ENCODE measurements around the gene GRID1.
"Not testable (repeated sequence)": the region's sequence is repeated elsewhere in the genome, so short reads cannot be mapped to it uniquely, and the experiment has no call there.

Gene GRID1

GRCh38 chr10:85868627-85869499, 497.7 kb downstream of the GRID1 start:
- no peak for DNase-seq (ENCODE audit: low read depth)

GRCh38 chr10:85864868-85865526, 501.6 kb downstream of the GRID1 start:
- DNase-seq (ENCODE audit: low read depth) = no peak

GRCh38 chr10:85864173-85864549, 502.4 kb downstream of the GRID1 start:
- no peak for DNase-seq (ENCODE audit: low read depth)

GRCh38 chr10:85863301-85864172, 503.1 kb downstream of the GRID1 start:
- DNase-seq (ENCODE audit: low read depth) = no peak

GRCh38 chr10:85862771-85863170, 503.8 kb downstream of the GRID1 start:
- DNase-seq (ENCODE audit: low read depth) = no peak

GRCh38 chr10:85861513-85862197, 504.9 kb downstream of the GRID1 start:
- no peak for DNase-seq (ENCODE audit: low read depth)

GRCh38 chr10:85859859-85860258, 506.7 kb downstream of the GRID1 start:
- no peak for DNase-seq (ENCODE audit: low read depth)

GRCh38 chr10:85858776-85859515, 507.6 kb downstream of the GRID1 start:
- no peak for DNase-seq (ENCODE audit: low read depth)

GRCh38 chr10:85857791-85858190, 508.8 kb downstream of the GRID1 start:
- DNase-seq (ENCODE audit: low read depth) = no peak

GRCh38 chr10:85857305-85857704, 509.3 kb downstream of the GRID1 start:
- DNase-seq (ENCODE audit: low read depth) = no peak

- DNase-seq (ENCODE audit: low read depth) = no peak
Observed at GRCh38 chr10:85851934-85852333, 514.7 kb downstream of the GRID1 start.

- DNase-seq (ENCODE audit: low read depth) = no peak
Observed at GRCh38 chr10:85851325-85851724, 515.3 kb downstream of the GRID1 start.

- no peak for DNase-seq (ENCODE audit: low read depth)
Observed at GRCh38 chr10:85850736-85851135, 515.9 kb downstream of the GRID1 start.

GRCh38 chr10:85849315-85849714, 517.3 kb downstream of the GRID1 start:
- no peak for DNase-seq (ENCODE audit: low read depth)

- no peak for DNase-seq (ENCODE audit: low read depth)
Observed at GRCh38 chr10:85848756-85849155, 517.8 kb downstream of the GRID1 start.

GRCh38 chr10:85847085-85847484, 519.5 kb downstream of the GRID1 start:
- no peak for DNase-seq (ENCODE audit: low read depth)

- DNase-seq (ENCODE audit: low read depth) = not testable (repeated sequence)
Observed at GRCh38 chr10:85838660-85839059, 527.9 kb downstream of the GRID1 start.

GRCh38 chr10:85832988-85833387, 533.6 kb downstream of the GRID1 start:
- no peak for DNase-seq (ENCODE audit: low read depth)

GRCh38 chr10:85831422-85831821, 535.2 kb downstream of the GRID1 start:
- DNase-seq (ENCODE audit: low read depth) = no peak

- DNase-seq (ENCODE audit: low read depth) = no peak
Observed at GRCh38 chr10:85826377-85826776, 540.2 kb downstream of the GRID1 start.

- no peak for DNase-seq (ENCODE audit: low read depth)
Observed at GRCh38 chr10:85811405-85811804, 555.2 kb downstream of the GRID1 start.

All from T follicular helper cell (primary cell).